ENCODE results near the gene EFCAB8.

DNA sequence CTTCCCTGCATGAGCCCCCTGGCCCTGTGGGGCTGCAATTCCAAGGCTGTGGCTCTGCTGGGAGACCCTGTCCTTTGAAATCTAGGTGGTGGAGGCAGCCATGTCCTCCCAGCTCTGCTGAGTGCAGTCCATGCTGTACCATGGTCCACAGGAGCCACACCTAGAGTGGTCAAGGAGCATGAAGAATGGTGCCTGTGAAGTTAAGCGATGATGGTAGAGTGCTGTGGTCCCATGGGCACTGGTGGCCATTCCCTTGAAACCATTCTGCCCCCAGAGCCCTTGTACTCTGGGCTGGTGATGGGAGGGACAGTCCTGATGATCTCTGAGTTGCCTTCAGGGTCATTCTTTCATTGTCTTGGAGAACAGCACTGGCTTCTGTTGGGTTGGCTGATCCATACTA lies 55.3 kb downstream of the EFCAB8 start:
- TF ChIP-seq, protein P1, sequence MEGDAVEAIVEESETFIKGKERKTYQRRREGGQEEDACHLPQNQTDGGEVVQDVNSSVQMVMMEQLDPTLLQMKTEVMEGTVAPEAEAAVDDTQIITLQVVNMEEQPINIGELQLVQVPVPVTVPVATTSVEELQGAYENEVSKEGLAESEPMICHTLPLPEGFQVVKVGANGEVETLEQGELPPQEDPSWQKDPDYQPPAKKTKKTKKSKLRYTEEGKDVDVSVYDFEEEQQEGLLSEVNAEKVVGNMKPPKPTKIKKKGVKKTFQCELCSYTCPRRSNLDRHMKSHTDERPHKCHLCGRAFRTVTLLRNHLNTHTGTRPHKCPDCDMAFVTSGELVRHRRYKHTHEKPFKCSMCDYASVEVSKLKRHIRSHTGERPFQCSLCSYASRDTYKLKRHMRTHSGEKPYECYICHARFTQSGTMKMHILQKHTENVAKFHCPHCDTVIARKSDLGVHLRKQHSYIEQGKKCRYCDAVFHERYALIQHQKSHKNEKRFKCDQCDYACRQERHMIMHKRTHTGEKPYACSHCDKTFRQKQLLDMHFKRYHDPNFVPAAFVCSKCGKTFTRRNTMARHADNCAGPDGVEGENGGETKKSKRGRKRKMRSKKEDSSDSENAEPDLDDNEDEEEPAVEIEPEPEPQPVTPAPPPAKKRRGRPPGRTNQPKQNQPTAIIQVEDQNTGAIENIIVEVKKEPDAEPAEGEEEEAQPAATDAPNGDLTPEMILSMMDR (IDR thresholded peaks at IDR 0.05; ENCODE audit: low read length): no peak
- TF ChIP-seq EZH2 (IDR thresholded peaks at IDR 0.05; ENCODE audit: borderline replicate concordance, low read length): no peak
